Gastrocnemius medialis (tissue), 4 donors: ENCODE measurements around the gene SLC22A31.
"Not testable (repeated sequence)": the region's sequence is repeated elsewhere in the genome, so short reads cannot be mapped to it uniquely, and the experiment has no call there.

Source experiments
- POLR2A ChIP-seq, 2 donors: fragments of 450-650 bp; IDR thresholded peaks; one replicate each; pipeline ENCODE4 v1.6.1; 2017; ENCODE audit warnings: antibody characterized with exemption in 2 of 2, mild to moderate bottlenecking in 2 of 2, moderate library complexity in 2 of 2
- TF ChIP-seq, protein P1 (sequence below), 5 experiments: fragments of 450-650 bp in 3 of 5; fragments of 200-600 bp in 2 of 5; sonication (generic) in 2 of 5; IDR thresholded peaks in 4 of 5; conservative IDR thresholded peaks in 1 of 5; 1 replicate in 4 of 5; 2 replicates in 1 of 5; pipeline ENCODE4 v1.5.1; 2016 to 2019; ENCODE audit warnings: antibody characterized with exemption in 5 of 5, mild to moderate bottlenecking in 3 of 5, moderate library complexity in 3 of 5

GRCh38 chr16:89247734-89248075, 47.4 kb upstream of the SLC22A31 start:
- TF ChIP-seq, protein P1, sequence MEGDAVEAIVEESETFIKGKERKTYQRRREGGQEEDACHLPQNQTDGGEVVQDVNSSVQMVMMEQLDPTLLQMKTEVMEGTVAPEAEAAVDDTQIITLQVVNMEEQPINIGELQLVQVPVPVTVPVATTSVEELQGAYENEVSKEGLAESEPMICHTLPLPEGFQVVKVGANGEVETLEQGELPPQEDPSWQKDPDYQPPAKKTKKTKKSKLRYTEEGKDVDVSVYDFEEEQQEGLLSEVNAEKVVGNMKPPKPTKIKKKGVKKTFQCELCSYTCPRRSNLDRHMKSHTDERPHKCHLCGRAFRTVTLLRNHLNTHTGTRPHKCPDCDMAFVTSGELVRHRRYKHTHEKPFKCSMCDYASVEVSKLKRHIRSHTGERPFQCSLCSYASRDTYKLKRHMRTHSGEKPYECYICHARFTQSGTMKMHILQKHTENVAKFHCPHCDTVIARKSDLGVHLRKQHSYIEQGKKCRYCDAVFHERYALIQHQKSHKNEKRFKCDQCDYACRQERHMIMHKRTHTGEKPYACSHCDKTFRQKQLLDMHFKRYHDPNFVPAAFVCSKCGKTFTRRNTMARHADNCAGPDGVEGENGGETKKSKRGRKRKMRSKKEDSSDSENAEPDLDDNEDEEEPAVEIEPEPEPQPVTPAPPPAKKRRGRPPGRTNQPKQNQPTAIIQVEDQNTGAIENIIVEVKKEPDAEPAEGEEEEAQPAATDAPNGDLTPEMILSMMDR (IDR thresholded peaks at IDR 0.05 in 4 of 5, conservative IDR thresholded peaks at IDR 0.05 in 1 of 5) = not testable (repeated sequence)
- TF ChIP-seq POLR2A (IDR thresholded peaks at IDR 0.05) = not testable (repeated sequence)
